Fibroblast of lung (primary cell): ENCODE data around the gene DENND1A.

Experiments used
- EZH2 ChIP-seq: IDR thresholded peaks from 2 replicates; pipeline ENCODE4 v1.5.1; 2012; ENCODE audit warnings: low read length, control low read depth, mild to moderate bottlenecking; ENCODE audit errors: missing control alignments
- TF ChIP-seq, protein P1 (sequence below), 2 donors: IDR thresholded peaks in 1 of 2; conservative IDR thresholded peaks in 1 of 2; 1 replicate in 1 of 2; 2 replicates in 1 of 2; pipeline ENCODE4 v1.5.1; 2011 to 2012; ENCODE audit warnings: low read length in 2 of 2, control low read depth in 1 of 2, inconsistent platforms in 1 of 2, low read depth in 1 of 2, mild to moderate bottlenecking in 1 of 2

DNA sequence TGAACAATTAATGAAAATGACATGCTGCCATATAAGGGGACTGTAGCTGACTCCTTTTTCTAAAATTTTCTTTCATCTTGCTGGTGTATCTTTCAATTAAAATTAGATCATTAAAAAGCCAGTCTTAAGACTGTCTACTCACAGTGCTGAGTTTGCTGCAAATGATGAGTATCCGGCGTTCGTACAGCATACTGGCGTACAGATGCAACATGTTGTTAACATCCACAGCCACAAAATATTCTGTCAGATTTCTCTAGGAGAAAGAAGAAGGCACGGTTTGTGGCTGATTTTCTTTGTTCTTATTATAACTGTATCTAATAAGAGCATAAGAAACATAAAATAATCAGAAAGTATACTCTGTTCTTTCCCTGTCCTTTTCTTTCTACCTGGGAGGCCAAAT, 278.1 kb downstream of the DENND1A start:
- TF ChIP-seq, protein P1, sequence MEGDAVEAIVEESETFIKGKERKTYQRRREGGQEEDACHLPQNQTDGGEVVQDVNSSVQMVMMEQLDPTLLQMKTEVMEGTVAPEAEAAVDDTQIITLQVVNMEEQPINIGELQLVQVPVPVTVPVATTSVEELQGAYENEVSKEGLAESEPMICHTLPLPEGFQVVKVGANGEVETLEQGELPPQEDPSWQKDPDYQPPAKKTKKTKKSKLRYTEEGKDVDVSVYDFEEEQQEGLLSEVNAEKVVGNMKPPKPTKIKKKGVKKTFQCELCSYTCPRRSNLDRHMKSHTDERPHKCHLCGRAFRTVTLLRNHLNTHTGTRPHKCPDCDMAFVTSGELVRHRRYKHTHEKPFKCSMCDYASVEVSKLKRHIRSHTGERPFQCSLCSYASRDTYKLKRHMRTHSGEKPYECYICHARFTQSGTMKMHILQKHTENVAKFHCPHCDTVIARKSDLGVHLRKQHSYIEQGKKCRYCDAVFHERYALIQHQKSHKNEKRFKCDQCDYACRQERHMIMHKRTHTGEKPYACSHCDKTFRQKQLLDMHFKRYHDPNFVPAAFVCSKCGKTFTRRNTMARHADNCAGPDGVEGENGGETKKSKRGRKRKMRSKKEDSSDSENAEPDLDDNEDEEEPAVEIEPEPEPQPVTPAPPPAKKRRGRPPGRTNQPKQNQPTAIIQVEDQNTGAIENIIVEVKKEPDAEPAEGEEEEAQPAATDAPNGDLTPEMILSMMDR (conservative IDR thresholded peaks at IDR 0.05 in 1 of 2, IDR thresholded peaks at IDR 0.05 in 1 of 2; ENCODE audit: low read depth in 1 of 2, low read length in 2 of 2): no peak
- no peak for TF ChIP-seq EZH2
